ENCODE measurements around the gene PCNT.

Gene PCNT

DNA sequence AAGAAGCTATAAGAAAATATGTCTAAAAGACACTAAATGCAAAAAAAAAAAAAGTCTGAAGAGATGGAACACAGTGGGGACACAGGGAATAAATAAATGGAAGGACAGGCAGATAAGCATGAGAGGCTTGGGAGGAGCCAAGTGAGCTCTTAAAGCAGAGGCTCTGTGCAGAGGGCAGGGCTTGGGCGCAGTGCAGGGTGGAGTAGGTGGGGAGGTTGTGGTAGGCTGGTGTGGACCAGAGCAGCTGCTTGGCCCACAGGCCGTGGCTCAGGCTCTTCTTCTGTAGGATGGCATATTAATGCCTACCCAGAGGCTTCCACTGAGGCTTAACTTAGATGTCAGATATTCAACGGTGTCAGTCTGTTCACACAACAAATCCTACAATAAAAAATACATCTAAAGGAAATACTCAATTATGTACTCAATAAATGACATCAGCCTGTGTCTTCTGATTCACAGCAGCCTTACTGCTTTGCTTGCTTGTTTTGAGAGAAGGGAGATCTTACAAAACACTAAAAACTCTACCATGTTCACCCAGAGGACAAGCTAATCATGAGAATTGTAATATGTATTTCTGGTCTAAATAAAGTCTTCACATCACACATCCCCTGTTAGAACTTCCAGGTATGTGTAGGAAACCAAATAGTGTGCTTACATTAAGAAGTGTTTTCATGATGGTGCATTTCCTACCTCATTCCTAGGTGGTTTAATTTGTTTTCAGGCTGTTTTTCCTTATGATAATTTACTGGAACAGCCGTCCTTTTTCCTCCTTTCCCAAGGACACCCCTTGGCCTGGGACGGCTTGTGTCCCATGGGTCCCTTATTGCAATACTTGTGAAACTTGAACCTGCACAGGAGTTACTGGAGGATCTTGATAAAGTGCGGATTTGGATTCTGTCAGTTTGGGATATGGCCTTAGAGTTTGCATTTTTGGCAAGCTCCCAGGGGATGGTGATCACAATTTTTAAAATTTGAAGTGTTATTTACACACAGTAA is 159.6 kb downstream of the PCNT start:
- TF ChIP-seq, protein P1, sequence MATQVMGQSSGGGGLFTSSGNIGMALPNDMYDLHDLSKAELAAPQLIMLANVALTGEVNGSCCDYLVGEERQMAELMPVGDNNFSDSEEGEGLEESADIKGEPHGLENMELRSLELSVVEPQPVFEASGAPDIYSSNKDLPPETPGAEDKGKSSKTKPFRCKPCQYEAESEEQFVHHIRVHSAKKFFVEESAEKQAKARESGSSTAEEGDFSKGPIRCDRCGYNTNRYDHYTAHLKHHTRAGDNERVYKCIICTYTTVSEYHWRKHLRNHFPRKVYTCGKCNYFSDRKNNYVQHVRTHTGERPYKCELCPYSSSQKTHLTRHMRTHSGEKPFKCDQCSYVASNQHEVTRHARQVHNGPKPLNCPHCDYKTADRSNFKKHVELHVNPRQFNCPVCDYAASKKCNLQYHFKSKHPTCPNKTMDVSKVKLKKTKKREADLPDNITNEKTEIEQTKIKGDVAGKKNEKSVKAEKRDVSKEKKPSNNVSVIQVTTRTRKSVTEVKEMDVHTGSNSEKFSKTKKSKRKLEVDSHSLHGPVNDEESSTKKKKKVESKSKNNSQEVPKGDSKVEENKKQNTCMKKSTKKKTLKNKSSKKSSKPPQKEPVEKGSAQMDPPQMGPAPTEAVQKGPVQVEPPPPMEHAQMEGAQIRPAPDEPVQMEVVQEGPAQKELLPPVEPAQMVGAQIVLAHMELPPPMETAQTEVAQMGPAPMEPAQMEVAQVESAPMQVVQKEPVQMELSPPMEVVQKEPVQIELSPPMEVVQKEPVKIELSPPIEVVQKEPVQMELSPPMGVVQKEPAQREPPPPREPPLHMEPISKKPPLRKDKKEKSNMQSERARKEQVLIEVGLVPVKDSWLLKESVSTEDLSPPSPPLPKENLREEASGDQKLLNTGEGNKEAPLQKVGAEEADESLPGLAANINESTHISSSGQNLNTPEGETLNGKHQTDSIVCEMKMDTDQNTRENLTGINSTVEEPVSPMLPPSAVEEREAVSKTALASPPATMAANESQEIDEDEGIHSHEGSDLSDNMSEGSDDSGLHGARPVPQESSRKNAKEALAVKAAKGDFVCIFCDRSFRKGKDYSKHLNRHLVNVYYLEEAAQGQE (IDR thresholded peaks at IDR 0.05; ENCODE audit: insufficient replicate concordance, low read depth) = no peak
- TF ChIP-seq POLR2AphosphoS5 (IDR thresholded peaks at IDR 0.05; ENCODE audit: low read depth) (no peak), GABPA (IDR thresholded peaks at IDR 0.05; ENCODE audit: low read depth) (no peak), CTCF (IDR thresholded peaks at IDR 0.05; ENCODE audit: insufficient read depth, low read length) (no peak), SPI1 (IDR thresholded peaks at IDR 0.05; ENCODE audit: borderline replicate concordance, low read depth) (no peak)
- DNase-seq (ENCODE audit: low read depth in 1 of 2, low spot score in 1 of 2) = no peak
- Histone ChIP-seq H3K4me3 (replicated peaks; ENCODE audit: insufficient read depth, low read length) (no peak overlapping the region), H3K27ac (replicated peaks) (no peak overlapping the region), H3K27me3 (ENCODE audit: insufficient read depth, poor library complexity, severe bottlenecking) (no peaks in the 10 kb centered on the region)

DNA sequence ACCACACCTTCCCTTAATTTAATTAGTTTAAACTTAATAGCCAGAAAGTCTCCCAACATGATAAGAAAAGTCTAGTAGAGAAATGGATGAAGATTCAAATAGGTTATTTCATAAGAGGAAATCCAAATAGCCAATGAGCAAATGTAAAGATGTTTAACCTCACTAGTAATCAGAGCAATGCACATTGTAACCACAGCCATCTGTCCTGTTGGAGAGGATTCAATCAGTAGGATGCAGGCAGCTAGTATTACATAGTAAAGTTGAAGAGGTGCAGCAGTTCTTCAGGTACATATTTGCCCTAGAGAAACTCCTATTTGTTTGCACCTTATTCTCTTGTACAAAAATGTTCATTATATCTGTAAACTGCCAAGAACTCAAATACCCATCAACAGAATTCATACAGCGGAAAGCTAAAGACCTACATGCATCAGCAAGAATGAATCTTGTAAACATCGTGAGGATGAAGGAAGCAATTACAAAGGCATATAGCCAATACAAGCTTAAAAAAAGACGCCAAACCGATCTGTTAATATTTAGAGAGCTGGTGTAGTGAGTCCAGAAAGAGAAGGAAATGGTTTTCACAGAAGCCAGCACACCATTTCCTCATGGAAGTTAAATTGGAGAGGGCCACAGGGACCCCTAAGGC is 162.6 kb downstream of the PCNT start:
- DNase-seq (ENCODE audit: low read depth in 1 of 2, low spot score in 1 of 2) = no peak
- TF ChIP-seq, protein P1 (IDR thresholded peaks at IDR 0.05; ENCODE audit: insufficient replicate concordance, low read depth) = no peak
- TF ChIP-seq CTCF (IDR thresholded peaks at IDR 0.05; ENCODE audit: insufficient read depth, low read length) (no peak), POLR2AphosphoS5 (IDR thresholded peaks at IDR 0.05; ENCODE audit: low read depth) (no peak), GABPA (IDR thresholded peaks at IDR 0.05; ENCODE audit: low read depth) (no peak), SPI1 (IDR thresholded peaks at IDR 0.05; ENCODE audit: borderline replicate concordance, low read depth) (no peak)
- no peaks in the 10 kb centered on the region for H3K27me3 ChIP-seq (ENCODE audit: insufficient read depth, poor library complexity, severe bottlenecking)
- H3K4me3 ChIP-seq (replicated peaks; ENCODE audit: insufficient read depth, low read length) = no peak overlapping the region
- H3K27ac ChIP-seq (replicated peaks) = no peak overlapping the region

DNA sequence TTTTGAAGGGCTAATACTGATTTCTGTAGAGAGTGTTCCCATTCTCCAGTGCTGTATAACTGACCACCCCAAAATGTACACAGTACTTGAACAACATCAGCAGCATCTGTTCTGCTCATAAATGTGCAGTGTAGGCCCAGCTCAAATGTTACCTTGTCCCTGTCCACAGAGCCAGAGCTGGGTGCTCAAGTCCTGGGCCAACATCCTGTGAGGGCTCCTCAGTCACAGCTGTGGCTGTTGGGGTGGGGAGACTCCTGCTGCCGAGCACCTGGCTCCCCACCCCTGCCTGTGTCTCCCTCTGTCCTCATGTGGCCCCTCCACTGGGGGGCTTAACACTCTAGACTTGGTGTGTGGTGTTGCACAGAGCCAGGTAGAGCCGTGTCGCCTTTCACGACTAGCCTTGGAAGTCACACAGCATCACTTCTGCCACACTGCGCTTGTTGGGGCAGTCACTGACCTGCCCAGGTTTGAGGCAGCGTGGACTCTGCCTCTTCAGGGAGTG is 165.3 kb downstream of the PCNT start:
- Histone ChIP-seq H3K27me3 (ENCODE audit: insufficient read depth, poor library complexity, severe bottlenecking) (no peaks in the 10 kb centered on the region), H3K4me3 (replicated peaks; ENCODE audit: insufficient read depth, low read length) (no peak overlapping the region), H3K27ac (replicated peaks) (no peak overlapping the region)
- no peak for DNase-seq (ENCODE audit: low read depth in 1 of 2, low spot score in 1 of 2)
- TF ChIP-seq POLR2AphosphoS5 (IDR thresholded peaks at IDR 0.05; ENCODE audit: low read depth) = no peak
- no peak for TF ChIP-seq CTCF (IDR thresholded peaks at IDR 0.05; ENCODE audit: insufficient read depth, low read length)
- no peak for TF ChIP-seq SPI1 (IDR thresholded peaks at IDR 0.05; ENCODE audit: borderline replicate concordance, low read depth)
- TF ChIP-seq GABPA (IDR thresholded peaks at IDR 0.05; ENCODE audit: low read depth) = no peak
- TF ChIP-seq, protein P1 (IDR thresholded peaks at IDR 0.05; ENCODE audit: insufficient replicate concordance, low read depth) = no peak
